IMR-90 (cell line): ENCODE results near the gene UFC1. TPM values are rescaled to one million over a fixed set of nuclear protein-coding genes. Genes with fewer than 3 reads are reported as not detected.

Source experiments
- ATAC-seq: fragments of 200-7000 bp; cut with Tn5 transposase; 2 replicates; pipeline ENCODE4 v1.9.1; 2020; ENCODE audit warnings: low read depth, mild to moderate bottlenecking, moderate library complexity
- Bru-seq: library from RNA; stranded (reverse); fragments of 400-500 nt; gene quantifications from one replicate; lab custom pipeline; 2021; lab: Mats Ljungman, UMichigan
- BruChase-seq, 2 experiments: library from RNA; stranded (reverse); fragments of 400-500 nt; gene quantifications; one replicate each; lab custom pipeline; 2021; lab: Mats Ljungman, UMichigan
- BruUV-seq: library from RNA; stranded (reverse); fragments of 400-500 nt; replicated peaks from 2 replicates; lab custom pipeline; 2021; lab: Mats Ljungman, UMichigan
- CTCF ChIA-PET: fragments of 300-600 bp; formaldehyde crosslinking; extraction: SDS; loops from one replicate; lab custom pipeline; 2021; ENCODE audit warnings: antibody characterized with exemption; lab: Yijun Ruan, JAX
- POLR2A ChIA-PET: fragments of 300-600 bp; sonication (Branson Sonifier 250); formaldehyde crosslinking; loops from one replicate; lab custom pipeline; 2022; ENCODE audit warnings: antibody characterized with exemption; ENCODE audit not compliant: unreplicated experiment; lab: Charles Lee
- DNase-seq: peaks from one replicate; pipeline ENCODE4 v3.0.0; 2013
- H2AFZ ChIP-seq: replicated peaks from 2 replicates; pipeline ENCODE3; 2013; ENCODE audit warnings: low read length, mild to moderate bottlenecking; ENCODE audit not compliant: poor library complexity
- H2AK5ac ChIP-seq: 2 replicates; pipeline ENCODE4 v1.6.1; 2013; ENCODE audit warnings: low read depth, low read length, inconsistent platforms
- H2AK9ac ChIP-seq: replicated peaks from 2 replicates; pipeline ENCODE3; 2013; ENCODE audit warnings: mild to moderate bottlenecking, low read depth, low read length, moderate library complexity; ENCODE audit not compliant: poor library complexity
- H2BK120ac ChIP-seq: 2 replicates; pipeline ENCODE4 v1.6.1; 2013; ENCODE audit warnings: low read depth, low read length, inconsistent platforms
- H2BK15ac ChIP-seq: 3 replicates; pipeline ENCODE4 v1.6.1; 2013; ENCODE audit warnings: low read depth, low read length, inconsistent platforms
- H2BK20ac ChIP-seq: 2 replicates; pipeline ENCODE4 v1.6.1; 2013; ENCODE audit warnings: low read depth, mild to moderate bottlenecking, inconsistent platforms, low read length, moderate library complexity
- H2BK5ac ChIP-seq: 2 replicates; pipeline ENCODE4 v1.6.1; 2013; ENCODE audit warnings: mild to moderate bottlenecking, low read depth, low read length, inconsistent platforms; ENCODE audit not compliant: poor library complexity, severe bottlenecking
- H3K14ac ChIP-seq: replicated peaks from 2 replicates; pipeline ENCODE4 v1.6.1; 2013; ENCODE audit warnings: low read depth, low read length, inconsistent platforms
- H3K18ac ChIP-seq: 2 replicates; pipeline ENCODE4 v1.6.1; 2013; ENCODE audit warnings: low read depth, low read length, control low read depth
- H3K23ac ChIP-seq: 2 replicates; pipeline ENCODE4 v1.6.1; 2013; ENCODE audit warnings: low read depth, low read length, inconsistent platforms
- H3K27ac ChIP-seq: 2 replicates; pipeline ENCODE4 v1.5.1; 2013; ENCODE audit warnings: mild to moderate bottlenecking, control low read depth, low read length; ENCODE audit not compliant: insufficient read depth
- H3K27me3 ChIP-seq: 2 replicates; pipeline ENCODE4 v1.6.1; 2013; ENCODE audit warnings: low read length; ENCODE audit not compliant: control insufficient read depth, insufficient read depth
- H3K36me3 ChIP-seq: 2 replicates; pipeline ENCODE4 v1.6.1; 2013; ENCODE audit warnings: low read length, mixed read lengths; ENCODE audit not compliant: control insufficient read depth, insufficient read depth
- H3K4ac ChIP-seq: 2 replicates; pipeline ENCODE4 v1.6.1; 2013; ENCODE audit warnings: low read depth, low read length, inconsistent platforms
- H3K4me1 ChIP-seq: 2 replicates; pipeline ENCODE4 v1.6.1; 2013; ENCODE audit warnings: low read length, mixed read lengths; ENCODE audit not compliant: control insufficient read depth, insufficient read depth
- H3K4me2 ChIP-seq: 2 replicates; pipeline ENCODE4 v1.6.1; 2013; ENCODE audit warnings: low read depth, mild to moderate bottlenecking, control low read depth, low read length, moderate library complexity
- H3K4me3 ChIP-seq: 2 replicates; pipeline ENCODE4 v1.5.1; 2013; ENCODE audit warnings: low read depth, mild to moderate bottlenecking, control low read depth, low read length, moderate library complexity; ENCODE audit not compliant: insufficient read depth
- H3K56ac ChIP-seq: 2 replicates; pipeline ENCODE4 v1.6.1; 2013; ENCODE audit warnings: low read length, inconsistent platforms; ENCODE audit not compliant: insufficient read depth; ENCODE audit errors: extremely low read depth
- H3K79me1 ChIP-seq, 2 experiments: 2 replicates each; pipeline ENCODE4 v1.6.1; 2013; ENCODE audit warnings: low read length in 2 of 2, inconsistent platforms in 1 of 2, low read depth in 1 of 2
- H3K9ac ChIP-seq: 2 replicates; pipeline ENCODE4 v1.6.1; 2013; ENCODE audit warnings: low read depth, low read length, control low read depth
- H3K9me1 ChIP-seq: 2 replicates; pipeline ENCODE4 v1.6.1; 2013; ENCODE audit warnings: low read length, inconsistent platforms; ENCODE audit not compliant: insufficient read depth
- H3K9me3 ChIP-seq: 2 replicates; pipeline ENCODE4 v1.6.1; 2013; ENCODE audit warnings: low read length; ENCODE audit not compliant: control insufficient read depth, insufficient read depth
- H4K20me1 ChIP-seq: 2 replicates; pipeline ENCODE4 v1.6.1; 2013; ENCODE audit warnings: low read length, inconsistent platforms; ENCODE audit not compliant: insufficient read depth
- H4K5ac ChIP-seq: 2 replicates; pipeline ENCODE4 v1.6.1; 2013; ENCODE audit warnings: mild to moderate bottlenecking, low read depth, low read length, control low read depth
- H4K8ac ChIP-seq, 2 experiments: 2 replicates each; pipeline ENCODE4 v1.6.1; 2013; ENCODE audit warnings: low read depth in 2 of 2, low read length in 2 of 2, control low read depth in 1 of 2, inconsistent platforms in 1 of 2
- H4K91ac ChIP-seq: 2 replicates; pipeline ENCODE4 v1.6.1; 2013; ENCODE audit warnings: low read depth, low read length, inconsistent platforms; ENCODE audit not compliant: insufficient read depth
- CEBPB ChIP-seq: IDR thresholded peaks from 2 replicates; pipeline ENCODE4 v1.6.1; 2012; ENCODE audit warnings: low read depth, low read length, improper control_type of control experiment
- FOS ChIP-seq: fragments of 150-350 bp; IDR thresholded peaks from 2 replicates; pipeline ENCODE4 v1.6.1; 2016; ENCODE audit warnings: low read depth, low read length
- MAZ ChIP-seq: IDR thresholded peaks from 2 replicates; pipeline ENCODE4 v1.6.1; 2012; ENCODE audit warnings: low read depth, mild to moderate bottlenecking, low read length, improper control_type of control experiment, moderate library complexity, borderline replicate concordance
- MXI1 ChIP-seq: IDR thresholded peaks from 2 replicates; pipeline ENCODE4 v1.6.1; 2012; ENCODE audit warnings: low read depth, mild to moderate bottlenecking, low read length, moderate library complexity, borderline replicate concordance
- NFE2L2 ChIP-seq: fragments of 150-350 bp; IDR thresholded peaks from 2 replicates; pipeline ENCODE4 v1.6.1; 2016; ENCODE audit warnings: low read depth, mild to moderate bottlenecking, low read length
- RCOR1 ChIP-seq: IDR thresholded peaks from 2 replicates; pipeline ENCODE4 v1.6.1; 2012; ENCODE audit warnings: mild to moderate bottlenecking, low read length, improper control_type of control experiment; ENCODE audit not compliant: insufficient replicate concordance
- RFX5 ChIP-seq: IDR thresholded peaks from 2 replicates; pipeline ENCODE4 v1.8.0; 2012; ENCODE audit warnings: low read depth, mild to moderate bottlenecking, low read length, moderate library complexity
- SMC3 ChIP-seq: fragments of 150-350 bp; IDR thresholded peaks from 2 replicates; pipeline ENCODE4 v1.6.1; 2016; ENCODE audit warnings: low read depth, mild to moderate bottlenecking, antibody characterized with exemption, low read length, moderate library complexity
- USF2 ChIP-seq: fragments of 150-350 bp; IDR thresholded peaks from 2 replicates; pipeline ENCODE4 v1.6.1; 2017; ENCODE audit warnings: mild to moderate bottlenecking, antibody characterized with exemption, low read length, low read depth
- WGBS, 2 experiments: methylation state at CpG; one replicate each; pipeline versions ENCODE4 v1.1.5 to v1.1.7; 2013; ENCODE audit warnings: missing lambda C conversion rate in 2 of 2; ENCODE audit not compliant: insufficient read length in 1 of 2; ENCODE audit errors: extremely low coverage in 2 of 2; 5-methylcytosine and 5-hydroxymethylcytosine counted together
- dilution Hi-C: fragments of 300-500 bp; cut with HindIII; formaldehyde crosslinking; loops from one replicate; pipeline ENCODE4 v1.14.3; 2018; ENCODE audit warnings: low sequenced_read_pairs; ENCODE audit not compliant: unreplicated experiment
- in situ Hi-C: fragments of 300-500 bp; cut with MboI; formaldehyde crosslinking; loops from 3 replicates; pipeline ENCODE4 v1.14.3; 2019; ENCODE audit warnings: low sequenced_read_pairs, inconsistent platforms, mixed read lengths
- intact Hi-C: fragments of 100-400 bp; cut with micrococcal nuclease; formaldehyde crosslinking; loops from 2 replicates; pipeline ENCODE4 v1.10.0; 2022
- long read RNA-seq: library from polyadenylated mRNA; unstranded; transcript quantifications from one replicate; pipeline ENCODE4 v2.0.0, GENCODE V29; 2021; ENCODE audit not compliant: unreplicated experiment
- polyA plus RNA-seq, 3 experiments: library from polyadenylated mRNA; depleted of rRNA; stranded (reverse); fragments of >200 nt; gene quantifications; 2 replicates each; pipeline ENCODE4 v1.2.3, GENCODE V29; 2012; ENCODE audit warnings: low replicate concordance in 1 of 3
- total RNA-seq: library from RNA; depleted of rRNA; stranded (reverse); fragments of >200 nt; gene quantifications from 2 replicates; pipeline ENCODE4 v1.2.3, GENCODE V29; 2012; rRNA removed
- TF ChIP-seq, protein P1 (sequence below): fragments of 150-350 bp; IDR thresholded peaks from 2 replicates; pipeline ENCODE4 v1.6.1; 2016; ENCODE audit warnings: low read depth, mild to moderate bottlenecking, low read length, moderate library complexity, borderline replicate concordance
- TF ChIP-seq, protein P2 (sequence below): conservative IDR thresholded peaks from 2 replicates; pipeline ENCODE4 v1.5.1; 2012; ENCODE audit warnings: mild to moderate bottlenecking, low read depth, low read length, improper control_type of control experiment

The UFC1 gene
- total RNA-seq = 134 and 137 TPM in 2 replicates
- polyA plus RNA-seq (2012; rRNA removed) = 113 and 140 TPM in 2 replicates
- 46.4 and 59.8 TPM in 2 replicates for polyA plus RNA-seq (2012; cell fraction: cytosol; rRNA removed)
- 10.2 and 65.4 TPM in 2 replicates for polyA plus RNA-seq (2012; cell fraction: nucleus; rRNA removed; ENCODE audit: low replicate concordance)
- percentile 72 among the genes with signal in this experiment for Bru-seq, nascent RNA
- BruChase-seq, experiment 1, labeled RNA remaining after a 6-hour chase = percentile 77 among the genes with signal in this experiment
- percentile 66 among the genes with signal in this experiment for BruChase-seq, experiment 2, labeled RNA remaining after a 2-hour chase
- long read RNA-seq, transcript UFC1-201 (6 exons, 1,114 nt) = major isoform, 48 of 52 reads
- long read RNA-seq, partial matches to known transcripts = 0 of 52 reads
- long read RNA-seq, other reads (novel, unspliced or antisense) = 4 of 52 reads

DNA sequence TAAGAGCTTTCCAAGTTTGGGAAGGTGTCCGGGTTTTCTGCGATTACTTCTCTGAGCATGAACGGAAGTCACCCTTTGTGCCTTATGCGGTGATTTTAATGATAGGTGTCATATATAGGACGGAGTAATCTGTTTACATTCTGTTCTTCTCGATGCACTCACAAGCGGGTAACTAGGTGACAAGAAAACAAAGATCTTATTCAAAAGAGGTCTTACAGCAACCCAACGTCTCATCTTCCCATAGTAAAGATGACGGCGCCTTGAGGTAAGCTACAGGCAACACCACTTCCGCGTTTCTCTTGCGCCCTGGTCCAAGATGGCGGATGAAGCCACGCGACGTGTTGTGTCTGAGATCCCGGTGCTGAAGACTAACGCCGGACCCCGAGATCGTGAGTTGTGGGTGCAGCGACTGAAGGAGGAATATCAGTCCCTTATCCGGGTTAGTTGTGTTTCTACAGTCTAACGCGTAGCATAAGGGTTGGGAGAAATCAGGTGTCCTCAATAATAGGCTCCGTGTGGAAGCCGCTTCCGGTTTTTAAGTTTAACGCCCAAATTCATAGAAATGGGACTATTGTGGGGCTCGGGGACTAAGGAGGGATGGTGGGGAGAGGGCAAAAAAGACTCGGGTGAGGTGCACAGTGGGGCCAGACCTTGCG lies at the start of gene UFC1:
TSS of gene UFC1 (plus strand) at position 297 of the 656 bp plus-strand sequence. CDS start at position 317, 20 bp downstream.
- Histone ChIP-seq H3K27ac (peak within 1 kb of the TSS; percentile 95), H3K4me2 (peak within 1 kb of the TSS; percentile 90)
- POLR2A ChIA-PET = interaction anchor here (1.3 kb wide), 1 partner anchor 13 kb away, joined by 5 read pairs; no protein-coding TSS in a partner anchor
- 0 out of 2 replicates have a peak, but pooled peaks have one; percentile 4 for TF ChIP-seq USF2
- TF ChIP-seq, protein P1, sequence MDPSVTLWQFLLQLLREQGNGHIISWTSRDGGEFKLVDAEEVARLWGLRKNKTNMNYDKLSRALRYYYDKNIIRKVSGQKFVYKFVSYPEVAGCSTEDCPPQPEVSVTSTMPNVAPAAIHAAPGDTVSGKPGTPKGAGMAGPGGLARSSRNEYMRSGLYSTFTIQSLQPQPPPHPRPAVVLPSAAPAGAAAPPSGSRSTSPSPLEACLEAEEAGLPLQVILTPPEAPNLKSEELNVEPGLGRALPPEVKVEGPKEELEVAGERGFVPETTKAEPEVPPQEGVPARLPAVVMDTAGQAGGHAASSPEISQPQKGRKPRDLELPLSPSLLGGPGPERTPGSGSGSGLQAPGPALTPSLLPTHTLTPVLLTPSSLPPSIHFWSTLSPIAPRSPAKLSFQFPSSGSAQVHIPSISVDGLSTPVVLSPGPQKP = no peak
- TF ChIP-seq FOS = no peak
- TF ChIP-seq RFX5 = no peak
- no peak for TF ChIP-seq NFE2L2
- TF ChIP-seq MXI1 = peak; percentile 82; the same call in 1 of the 2 replicates
- no peak for TF ChIP-seq RCOR1
- no peak for TF ChIP-seq SMC3
- TF ChIP-seq CEBPB = peak; percentile 43; the same call in 1 of the 2 replicates
- TF ChIP-seq MAZ = no peak
- TF ChIP-seq, protein P2, sequence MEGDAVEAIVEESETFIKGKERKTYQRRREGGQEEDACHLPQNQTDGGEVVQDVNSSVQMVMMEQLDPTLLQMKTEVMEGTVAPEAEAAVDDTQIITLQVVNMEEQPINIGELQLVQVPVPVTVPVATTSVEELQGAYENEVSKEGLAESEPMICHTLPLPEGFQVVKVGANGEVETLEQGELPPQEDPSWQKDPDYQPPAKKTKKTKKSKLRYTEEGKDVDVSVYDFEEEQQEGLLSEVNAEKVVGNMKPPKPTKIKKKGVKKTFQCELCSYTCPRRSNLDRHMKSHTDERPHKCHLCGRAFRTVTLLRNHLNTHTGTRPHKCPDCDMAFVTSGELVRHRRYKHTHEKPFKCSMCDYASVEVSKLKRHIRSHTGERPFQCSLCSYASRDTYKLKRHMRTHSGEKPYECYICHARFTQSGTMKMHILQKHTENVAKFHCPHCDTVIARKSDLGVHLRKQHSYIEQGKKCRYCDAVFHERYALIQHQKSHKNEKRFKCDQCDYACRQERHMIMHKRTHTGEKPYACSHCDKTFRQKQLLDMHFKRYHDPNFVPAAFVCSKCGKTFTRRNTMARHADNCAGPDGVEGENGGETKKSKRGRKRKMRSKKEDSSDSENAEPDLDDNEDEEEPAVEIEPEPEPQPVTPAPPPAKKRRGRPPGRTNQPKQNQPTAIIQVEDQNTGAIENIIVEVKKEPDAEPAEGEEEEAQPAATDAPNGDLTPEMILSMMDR = no peak

More for the DNA sequence above, at the start of gene UFC1:
- Histone ChIP-seq H3K27me3 (no peaks in the 10 kb centered on the region), H3K14ac (peak within 1 kb of the TSS; percentile 100), H2BK120ac (peak within 1 kb of the TSS; percentile 99), H2BK5ac (peak within 1 kb of the TSS; percentile 97), H3K4ac (peak within 1 kb of the TSS; percentile 100), H4K8ac (peak within 1 kb of the TSS; percentile 63 to 100), H3K9me3 (no peaks in the 10 kb centered on the region), H2AK5ac (peak within 1 kb of the TSS; percentile 79), H3K36me3 (peaks cover 12% of the 10 kb centered on the region), H3K9me1 (peaks cover 9% of the 10 kb centered on the region), H3K23ac (peak within 1 kb of the TSS; percentile 99), H2AK9ac (peak within 1 kb of the TSS; percentile 97), H3K18ac (peak within 1 kb of the TSS; percentile 97), H4K5ac (peak within 1 kb of the TSS; percentile 98), H3K79me1 (peaks cover 10 to 23% of the 10 kb centered on the region in 2 experiments; a peak in 3 of 4 replicates), H2BK20ac (peak within 1 kb of the TSS; percentile 95), H2AFZ (peak within 1 kb of the TSS; percentile 98), H4K20me1 (no peaks in the 10 kb centered on the region), H3K9ac (peak within 1 kb of the TSS; percentile 99), H2BK15ac (peak within 1 kb of the TSS; percentile 88), H3K56ac (peak within 1 kb of the TSS; percentile 99), H3K4me1 (peaks cover 1% of the 10 kb centered on the region; the same call in 1 of the 2 replicates), H3K4me3 (peak within 1 kb of the TSS; percentile 76), H4K91ac (peak within 1 kb of the TSS; percentile 99)
- in situ Hi-C loops (no loop called here), intact Hi-C loops (no loop called here), dilution Hi-C loops (no loop called here)
- no TSS peak for BruUV-seq
- peak; percentile 92 for DNase-seq
- CTCF ChIA-PET = interaction anchor here (0.7 kb wide), 1 partner anchor 1857 kb away, joined by 3 read pairs; no protein-coding TSS in a partner anchor
- peak; percentile 98 for ATAC-seq
- WGBS, 2 experiments = 0% methylated on average over 9 of the region's 33 CpGs; no CpG with 5 or more reads in 1 of the 2 experiments
